Measurements from ENCODE around the gene USP24. TPM values are rescaled to one million over a fixed set of nuclear protein-coding genes. Genes with fewer than 3 reads are reported as not detected.
"Not testable (repeated sequence)": the region's sequence is repeated elsewhere in the genome, so short reads cannot be mapped to it uniquely, and the experiment has no call there.

Gene USP24
- total RNA-seq, 1 donor from 2014 or later = 35.8 TPM

DNA sequence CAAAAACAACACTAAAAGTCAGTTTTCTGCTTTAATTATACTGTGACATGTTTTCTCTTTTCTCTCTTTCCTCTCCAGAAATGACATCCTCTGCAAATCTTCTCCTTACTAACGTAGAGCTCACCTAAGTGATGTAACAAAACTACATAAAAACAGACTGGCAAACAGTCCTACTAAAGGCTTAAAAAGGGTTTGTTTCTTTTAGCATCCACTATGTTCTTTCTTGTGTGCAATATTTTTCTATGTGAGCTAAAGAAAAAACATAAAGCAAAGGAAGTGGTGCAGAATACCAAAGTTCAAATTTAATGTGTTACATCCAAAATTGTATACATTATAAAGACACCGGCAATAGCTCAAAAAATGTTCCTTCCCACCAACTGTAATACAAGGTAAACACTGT is 14.5 kb downstream of the USP24 start:
- intact Hi-C loops (cut with DNase I) = no loop called here
- Histone ChIP-seq H3K4me1 (peaks cover 41% of the 10 kb centered on the region), H3K27ac (no peak overlapping the region)

DNA sequence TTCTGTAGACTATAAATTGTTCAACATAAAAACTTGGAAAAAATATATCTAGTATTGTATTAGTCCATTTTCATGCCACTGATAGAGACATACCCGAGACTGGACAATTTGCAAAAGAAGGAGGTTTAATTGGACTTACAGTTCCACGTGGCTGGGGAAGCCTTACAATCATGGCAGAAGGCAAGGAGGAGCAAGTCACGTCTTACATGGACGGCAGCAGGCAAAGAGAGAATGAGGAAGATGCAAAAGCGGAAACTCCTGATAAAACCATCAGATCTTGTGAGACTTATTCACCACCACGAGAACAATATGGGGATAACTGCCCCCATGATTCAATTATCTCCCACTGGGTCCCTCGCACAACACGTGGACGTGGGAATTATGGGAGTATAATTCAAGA is 15.4 kb downstream of the USP24 start:
- H3K4me1 ChIP-seq = peaks cover 31% of the 10 kb centered on the region
- not testable (repeated sequence) for H3K27ac ChIP-seq

More for the DNA sequence above, 14.5 kb downstream of the USP24 start:
- Histone ChIP-seq H3K36me3 (no peaks in the 10 kb centered on the region), H3K4me3 (no peak overlapping the region), H3K27me3 (no peaks in the 10 kb centered on the region), H3K9me3 (no peaks in the 10 kb centered on the region)
- DNase-seq (ENCODE audit: extremely low spot score in 2 of 2) = no peak
- no peak for TF ChIP-seq POLR2A (IDR thresholded peaks at IDR 0.05)
- TF ChIP-seq, protein P1, sequence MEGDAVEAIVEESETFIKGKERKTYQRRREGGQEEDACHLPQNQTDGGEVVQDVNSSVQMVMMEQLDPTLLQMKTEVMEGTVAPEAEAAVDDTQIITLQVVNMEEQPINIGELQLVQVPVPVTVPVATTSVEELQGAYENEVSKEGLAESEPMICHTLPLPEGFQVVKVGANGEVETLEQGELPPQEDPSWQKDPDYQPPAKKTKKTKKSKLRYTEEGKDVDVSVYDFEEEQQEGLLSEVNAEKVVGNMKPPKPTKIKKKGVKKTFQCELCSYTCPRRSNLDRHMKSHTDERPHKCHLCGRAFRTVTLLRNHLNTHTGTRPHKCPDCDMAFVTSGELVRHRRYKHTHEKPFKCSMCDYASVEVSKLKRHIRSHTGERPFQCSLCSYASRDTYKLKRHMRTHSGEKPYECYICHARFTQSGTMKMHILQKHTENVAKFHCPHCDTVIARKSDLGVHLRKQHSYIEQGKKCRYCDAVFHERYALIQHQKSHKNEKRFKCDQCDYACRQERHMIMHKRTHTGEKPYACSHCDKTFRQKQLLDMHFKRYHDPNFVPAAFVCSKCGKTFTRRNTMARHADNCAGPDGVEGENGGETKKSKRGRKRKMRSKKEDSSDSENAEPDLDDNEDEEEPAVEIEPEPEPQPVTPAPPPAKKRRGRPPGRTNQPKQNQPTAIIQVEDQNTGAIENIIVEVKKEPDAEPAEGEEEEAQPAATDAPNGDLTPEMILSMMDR (IDR thresholded peaks at IDR 0.05) = no peak
- no peak for TF ChIP-seq POLR2AphosphoS5 (IDR thresholded peaks at IDR 0.05; ENCODE audit: insufficient read depth in 1 of 2, low read depth in 1 of 2)

DNA sequence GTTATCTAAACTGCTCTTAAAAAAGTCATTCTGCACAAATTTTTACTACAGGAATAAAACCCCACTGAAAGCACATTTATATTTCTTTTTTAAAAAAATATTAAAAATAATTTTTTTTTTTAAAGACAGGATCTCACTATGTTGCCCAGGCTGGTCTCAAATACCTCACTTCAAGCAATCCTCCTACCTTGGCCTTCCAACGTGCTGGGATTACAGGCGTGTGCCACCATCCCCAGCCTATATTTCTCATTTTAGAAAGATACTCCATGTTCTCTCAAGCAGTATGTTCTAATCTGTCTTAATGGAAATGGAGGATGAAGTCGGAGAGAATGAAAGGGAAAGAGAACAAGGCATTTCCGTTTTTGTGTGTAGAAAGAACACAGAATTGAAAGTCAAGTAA is 17.1 kb downstream of the USP24 start:
- intact Hi-C loops (cut with DNase I) = no loop called here
- Histone ChIP-seq H3K4me3 (no peak overlapping the region), H3K4me1 (peaks cover 29% of the 10 kb centered on the region), H3K27ac (no peak overlapping the region), H3K36me3 (no peaks in the 10 kb centered on the region), H3K9me3 (no peaks in the 10 kb centered on the region), H3K27me3 (no peaks in the 10 kb centered on the region)
- DNase-seq (ENCODE audit: extremely low spot score in 2 of 2) = no peak
- TF ChIP-seq, protein P1 (IDR thresholded peaks at IDR 0.05) = no peak
- no peak for TF ChIP-seq POLR2AphosphoS5 (IDR thresholded peaks at IDR 0.05; ENCODE audit: insufficient read depth in 1 of 2, low read depth in 1 of 2)
- no peak for TF ChIP-seq POLR2A (IDR thresholded peaks at IDR 0.05)

More for the DNA sequence above, 15.4 kb downstream of the USP24 start:
- H3K27me3 ChIP-seq; H3K4me3 ChIP-seq; H3K36me3 ChIP-seq; intact Hi-C loops (cut with DNase I); H3K9me3 ChIP-seq; DNase-seq (ENCODE audit: extremely low spot score in 2 of 2): not testable (repeated sequence)

DNA sequence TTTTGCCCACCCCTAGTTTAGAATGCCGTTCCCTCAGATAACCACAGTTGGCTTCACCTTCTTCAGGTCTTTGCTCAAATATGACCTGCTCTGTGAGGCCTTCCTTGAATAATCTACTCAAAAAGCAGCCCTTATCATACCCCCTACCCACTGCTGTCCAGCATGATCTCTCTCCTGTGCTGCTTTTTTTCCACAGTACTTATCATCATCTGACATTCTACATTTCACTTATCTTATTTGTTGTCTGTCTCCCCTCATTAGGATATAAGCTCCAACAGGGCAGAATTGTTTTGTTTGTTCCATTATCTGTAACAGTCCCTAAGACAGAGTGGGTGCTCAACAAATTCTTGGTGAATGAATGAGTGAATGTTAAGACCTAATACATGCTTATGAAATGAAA is 18.1 kb downstream of the USP24 start:
- Histone ChIP-seq H3K27me3 (no peaks in the 10 kb centered on the region), H3K36me3 (no peaks in the 10 kb centered on the region), H3K4me1 (peaks cover 29% of the 10 kb centered on the region), H3K9me3 (no peaks in the 10 kb centered on the region), H3K27ac (no peak overlapping the region), H3K4me3 (no peak overlapping the region)
- intact Hi-C loops (cut with DNase I) = no loop called here
- DNase-seq (ENCODE audit: extremely low spot score in 2 of 2) = no peak
- TF ChIP-seq POLR2A (IDR thresholded peaks at IDR 0.05) (no peak), POLR2AphosphoS5 (IDR thresholded peaks at IDR 0.05; ENCODE audit: insufficient read depth in 1 of 2, low read depth in 1 of 2) (no peak)
- TF ChIP-seq, protein P1 (IDR thresholded peaks at IDR 0.05) = no peak

DNA sequence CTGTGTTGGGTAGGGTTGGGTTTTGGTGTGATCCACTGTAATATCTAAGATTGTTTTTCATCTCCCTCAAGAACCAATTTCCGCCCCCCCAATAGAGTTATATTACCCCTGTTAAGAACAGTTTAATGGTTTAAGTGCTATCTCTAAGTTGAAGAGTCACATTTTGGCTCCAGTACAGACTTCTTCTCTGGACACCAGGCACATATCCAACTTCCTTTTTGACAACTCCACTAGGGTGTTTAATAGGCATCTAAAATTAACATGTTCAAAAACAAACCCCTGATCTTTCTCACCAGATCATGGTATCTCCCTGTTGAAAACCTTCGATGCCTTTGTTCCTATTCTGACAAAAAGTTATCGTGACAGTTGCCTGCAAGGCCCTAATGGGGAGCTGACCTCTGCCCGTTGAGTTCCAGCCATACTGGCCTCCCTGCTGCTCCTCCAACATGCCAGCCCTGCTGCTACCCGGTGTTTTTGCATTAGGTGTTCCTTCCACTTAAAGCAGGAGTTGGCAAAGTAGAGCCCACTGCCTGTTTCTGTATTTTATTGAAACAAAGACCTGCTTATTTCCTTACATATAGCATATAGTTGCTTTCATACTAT is 18.6 kb downstream of the USP24 start:
- no peaks in the 10 kb centered on the region for H3K36me3 ChIP-seq
- H3K4me3 ChIP-seq = no peak overlapping the region
- no peak overlapping the region for H3K27ac ChIP-seq
- no peak for TF ChIP-seq POLR2AphosphoS5 (IDR thresholded peaks at IDR 0.05; ENCODE audit: insufficient read depth in 1 of 2, low read depth in 1 of 2)
- TF ChIP-seq, protein P1 (IDR thresholded peaks at IDR 0.05) = no peak
- TF ChIP-seq POLR2A (IDR thresholded peaks at IDR 0.05) = no peak
- H3K9me3 ChIP-seq = no peaks in the 10 kb centered on the region
- peaks cover 29% of the 10 kb centered on the region for H3K4me1 ChIP-seq
- no peaks in the 10 kb centered on the region for H3K27me3 ChIP-seq
- intact Hi-C loops (cut with DNase I) = no loop called here
- no peak for DNase-seq (ENCODE audit: extremely low spot score in 2 of 2)
